HL-60/S4 treated with phorbol 12-myristate 13-acetate at 8.2 ng/mL for 4 days and 3 days (cell line): ENCODE measurements around the gene COMP.
"Not testable (repeated sequence)": the region's sequence is repeated elsewhere in the genome, so short reads cannot be mapped to it uniquely, and the experiment has no call there.

Experiments used
- in situ Hi-C: fragments of 300-500 bp; cut with MboI; formaldehyde crosslinking; loops from 2 replicates; pipeline ENCODE4 v1.15.0; 2022; ENCODE audit warnings: low sequenced_read_pairs

COMP gene

GRCh38 chr19:18733762-18734332 lies 57.3 kb downstream of the COMP start:
- in situ Hi-C loops: not testable (repeated sequence)

GRCh38 chr19:18733196-18733647 lies 57.9 kb downstream of the COMP start:
- in situ Hi-C loops: no loop called here
